Dedifferentiated amniotic fluid mesenchymal stem cell (primary cell): ENCODE results near the gene LHFPL4.
"Not testable (repeated sequence)": the region's sequence is repeated elsewhere in the genome, so short reads cannot be mapped to it uniquely, and the experiment has no call there.

Experiments
- DNase-seq: peaks from one replicate; pipeline ENCODE4 v3.0.0-alpha.2; 2016; ENCODE audit errors: extremely low spot score

The LHFPL4 gene

GRCh38 chr3:9553021-9553947 is at the start of gene LHFPL4:
Gene LHFPL4 (minus strand): TSS chr3:9553822. CDS start chr3:9552679, 1,143 bp downstream.
- no peak for DNase-seq

- DNase-seq, result no peak
Measured at GRCh38 chr3:9602620-9603019, 49.0 kb upstream of the LHFPL4 start.

- not testable (repeated sequence) for DNase-seq
Measured at GRCh38 chr3:9601006-9601581, 47.5 kb upstream of the LHFPL4 start.

- no peak for DNase-seq
Measured at GRCh38 chr3:9600597-9600996, 47.0 kb upstream of the LHFPL4 start.

- DNase-seq, result no peak
Measured at GRCh38 chr3:9598783-9599387, 45.3 kb upstream of the LHFPL4 start.

- DNase-seq, result no peak
Measured at GRCh38 chr3:9595877-9596276, 42.3 kb upstream of the LHFPL4 start.

GRCh38 chr3:9591781-9592180 is 38.2 kb upstream of the LHFPL4 start:
- DNase-seq, result not testable (repeated sequence)

- no peak for DNase-seq
Measured at GRCh38 chr3:9590282-9590791, 36.7 kb upstream of the LHFPL4 start.

GRCh38 chr3:9583792-9584191 is 30.2 kb upstream of the LHFPL4 start:
- DNase-seq, result no peak

GRCh38 chr3:9583371-9583770 is 29.7 kb upstream of the LHFPL4 start:
- no peak for DNase-seq

- DNase-seq, result no peak
Measured at GRCh38 chr3:9582332-9582731, 28.7 kb upstream of the LHFPL4 start.

GRCh38 chr3:9581742-9582141 is 28.1 kb upstream of the LHFPL4 start:
- no peak for DNase-seq

GRCh38 chr3:9569054-9569453 is 15.4 kb upstream of the LHFPL4 start:
- DNase-seq, result no peak

GRCh38 chr3:9565316-9565715 is 11.7 kb upstream of the LHFPL4 start:
- no peak for DNase-seq

- DNase-seq, result no peak
Measured at GRCh38 chr3:9563851-9564250, 10.2 kb upstream of the LHFPL4 start.

GRCh38 chr3:9560056-9560455 is 6.4 kb upstream of the LHFPL4 start:
- not testable (repeated sequence) for DNase-seq

GRCh38 chr3:9553948-9554513 is 409 bp upstream of the LHFPL4 start:
- DNase-seq, result no peak

- DNase-seq, result no peak
Measured at GRCh38 chr3:9552252-9552999, 1.2 kb downstream of the LHFPL4 start.

GRCh38 chr3:9550999-9551398 is 2.6 kb downstream of the LHFPL4 start:
- DNase-seq, result no peak

- DNase-seq, result no peak
Measured at GRCh38 chr3:9549600-9549999, 4.0 kb downstream of the LHFPL4 start.

- DNase-seq, result no peak
Measured at GRCh38 chr3:9548991-9549390, 4.6 kb downstream of the LHFPL4 start.

GRCh38 chr3:9542182-9542581 is 11.4 kb downstream of the LHFPL4 start:
- no peak for DNase-seq
